ENCODE results near the gene NEDD4L.
A peak's percentile ranks its signal among the peaks of the same experiment; 100 is the strongest.

NEDD4L gene

GRCh38 chr18:58054041-58054781, 10.2 kb downstream of the NEDD4L start:
- no peak for DNase-seq

- no peak for DNase-seq
Measured at GRCh38 chr18:58055890-58056558, 12.0 kb downstream of the NEDD4L start.

DNA sequence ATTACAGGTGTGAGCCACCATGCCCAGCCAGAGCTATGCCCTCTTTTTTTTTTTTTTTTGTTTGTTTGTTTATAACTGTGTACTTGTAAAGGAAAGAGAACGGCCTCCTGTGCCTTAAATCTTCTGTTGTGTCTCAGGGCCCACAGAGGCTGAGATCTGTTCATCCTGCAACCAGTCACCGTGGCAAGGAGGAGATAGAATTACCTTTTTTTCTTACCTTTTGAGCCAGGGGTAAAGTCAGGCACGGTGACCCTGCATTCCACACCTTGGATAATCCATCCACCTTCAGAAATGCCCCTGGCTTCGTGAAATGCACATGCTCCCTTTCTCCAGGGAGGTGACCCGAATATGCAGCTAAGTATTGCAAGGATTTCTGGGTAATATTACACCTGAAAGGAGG, 12.8 kb downstream of the NEDD4L start:
- no peak for DNase-seq

DNA sequence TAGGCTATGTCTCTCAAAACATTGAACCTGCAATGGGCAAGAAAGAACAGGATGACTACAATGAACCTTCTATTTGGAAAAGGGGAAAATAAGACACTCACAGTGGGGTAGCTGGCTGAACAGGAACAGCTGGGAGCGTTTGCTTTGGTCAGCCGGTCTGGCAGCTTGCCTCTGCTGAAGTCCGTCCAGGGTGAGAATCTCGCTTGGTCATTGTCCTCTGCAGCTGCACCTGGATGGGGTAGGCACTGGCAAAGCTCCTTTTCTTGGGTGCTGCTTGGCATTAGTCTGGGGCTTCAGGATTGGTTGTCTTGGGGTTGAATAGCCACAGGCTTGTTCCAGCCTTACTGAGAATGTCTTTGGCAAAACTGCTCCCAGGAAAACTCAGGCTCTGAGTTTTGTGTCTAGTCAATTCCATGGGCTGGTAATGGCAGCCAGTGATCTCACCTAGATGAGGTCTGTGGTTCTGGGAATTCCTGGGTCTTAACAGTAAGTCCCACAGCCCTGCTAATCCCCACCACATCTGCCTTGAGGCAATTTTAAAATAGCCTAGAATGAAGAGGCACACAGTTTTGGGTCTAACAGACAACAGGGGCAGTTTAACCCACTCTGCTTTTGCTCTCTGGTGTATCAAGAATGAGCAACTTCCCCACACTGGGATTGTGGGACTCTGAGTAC, 13.4 kb downstream of the NEDD4L start:
- no peak for DNase-seq

- no peak for DNase-seq
Measured at GRCh38 chr18:58058720-58059119, 14.7 kb downstream of the NEDD4L start.

- no peak for DNase-seq
Measured at GRCh38 chr18:58060254-58060653, 16.2 kb downstream of the NEDD4L start.

- DNase-seq: no peak
Measured at GRCh38 chr18:58061349-58061748, 17.3 kb downstream of the NEDD4L start.

- no peak for DNase-seq
Measured at GRCh38 chr18:58064406-58064998, 20.5 kb downstream of the NEDD4L start.

- DNase-seq: no peak
Measured at GRCh38 chr18:58065956-58066355, 21.9 kb downstream of the NEDD4L start.

DNA sequence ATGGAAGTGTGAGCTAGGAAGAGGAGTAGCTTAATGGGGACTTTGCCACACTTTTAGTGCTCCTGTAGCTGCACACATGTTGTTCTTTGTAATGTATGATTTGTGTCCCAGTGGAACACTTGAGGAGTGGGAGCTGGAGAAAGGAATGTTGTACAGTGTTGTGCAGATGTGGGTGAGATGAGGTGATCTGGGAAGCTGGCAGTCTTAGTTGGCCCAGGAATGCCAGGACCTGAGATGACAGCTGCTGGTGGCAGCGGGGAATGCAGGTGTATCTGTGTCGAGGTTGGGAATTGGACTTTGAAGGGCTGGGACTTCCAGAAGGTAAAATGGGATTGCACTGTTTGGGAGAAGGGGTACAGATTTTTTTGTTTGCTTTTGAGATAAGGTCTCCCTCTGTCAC, 23.6 kb downstream of the NEDD4L start:
- no peak for DNase-seq

- no peak for DNase-seq
Measured at GRCh38 chr18:58069099-58069498, 25.1 kb downstream of the NEDD4L start.

DNA sequence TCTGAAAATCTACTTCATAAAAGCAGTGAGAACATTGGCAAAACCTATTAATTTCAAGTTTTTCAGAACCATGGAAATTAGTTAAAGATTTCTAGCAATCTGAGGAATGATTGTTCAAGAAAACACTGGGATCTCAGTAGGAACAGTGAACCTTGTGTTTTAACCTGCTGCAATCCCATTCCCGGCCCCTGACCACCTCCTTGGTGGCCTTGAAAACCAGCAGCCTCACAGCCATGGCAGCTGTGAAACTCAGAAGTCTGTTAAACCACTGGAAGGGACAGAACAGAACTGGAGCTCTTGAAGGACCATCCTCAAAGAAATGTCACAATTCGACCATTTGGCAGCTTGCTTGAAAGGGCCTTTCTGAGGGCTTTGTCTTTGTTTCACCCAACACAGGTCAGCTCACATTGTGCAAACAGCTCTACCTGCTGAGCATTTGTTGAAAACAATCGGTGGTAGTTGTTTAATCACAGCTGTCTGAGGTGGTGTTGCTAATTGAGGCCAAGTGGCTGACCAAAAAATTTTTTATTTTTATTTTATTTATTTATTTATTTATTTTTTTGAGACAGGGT, 25.8 kb downstream of the NEDD4L start:
- no peak for DNase-seq

DNA sequence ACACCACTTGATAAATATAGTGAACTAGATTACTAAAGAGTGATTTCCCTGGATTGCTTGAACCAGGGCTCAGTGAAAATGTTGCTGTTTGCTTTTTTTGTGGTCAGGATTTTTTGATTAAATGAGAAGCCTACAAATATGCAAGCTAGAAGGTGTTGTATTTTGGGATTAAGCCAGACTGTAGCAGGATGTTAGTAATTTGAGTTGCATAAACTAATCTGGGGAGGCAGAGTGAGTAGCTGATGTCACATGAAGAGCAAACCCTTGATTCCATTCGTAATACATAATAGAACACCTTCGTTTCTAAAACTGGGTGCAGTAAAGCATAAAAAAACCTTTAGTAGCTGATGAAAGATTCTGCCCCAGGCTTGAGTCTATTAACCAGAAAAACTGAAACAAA, 32.0 kb downstream of the NEDD4L start:
- no peak for DNase-seq

- DNase-seq: no peak
Measured at GRCh38 chr18:58077329-58077728, 33.3 kb downstream of the NEDD4L start.

GRCh38 chr18:58078889-58079573, 35.0 kb downstream of the NEDD4L start:
- no peak for DNase-seq

GRCh38 chr18:58080451-58080850, 36.4 kb downstream of the NEDD4L start:
- no peak for DNase-seq

GRCh38 chr18:58087928-58088690, 44.1 kb downstream of the NEDD4L start:
- no peak for DNase-seq

GRCh38 chr18:58088691-58089065, 44.7 kb downstream of the NEDD4L start:
- no peak for DNase-seq

GRCh38 chr18:58091099-58091611, 47.1 kb downstream of the NEDD4L start:
- peak; percentile 33 for DNase-seq

DNA sequence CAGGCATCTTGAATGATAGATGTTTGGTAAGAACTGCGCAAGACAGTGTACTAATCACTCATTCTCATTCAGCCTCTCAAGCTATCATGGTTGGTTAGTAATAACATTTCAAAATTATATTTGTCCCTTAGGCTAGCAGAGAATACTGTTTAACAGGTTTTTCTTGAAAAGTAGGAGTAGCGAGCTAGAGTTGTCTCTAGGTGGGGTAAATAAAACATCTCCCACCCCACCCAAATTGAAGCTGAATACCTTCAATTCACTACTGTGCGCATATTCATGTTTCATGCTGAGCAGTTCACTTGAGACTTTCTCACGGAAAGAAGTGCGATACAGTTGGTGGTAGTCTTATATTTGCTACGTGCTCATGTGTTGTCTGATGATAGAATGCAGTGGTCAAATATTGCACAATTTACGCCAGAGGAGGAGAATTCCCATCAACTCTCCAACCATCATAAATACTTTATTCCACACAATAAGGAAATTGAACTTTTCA, 49.3 kb downstream of the NEDD4L start:
- DNase-seq: no peak

GRCh38 chr18:58095222-58095621, 51.2 kb downstream of the NEDD4L start:
- no peak for DNase-seq

- DNase-seq: no peak
Measured at GRCh38 chr18:58095655-58096054, 51.6 kb downstream of the NEDD4L start.
